Fibroblast of skin of left quadriceps (primary cell): ENCODE measurements around the gene ZDHHC8.

Experiments
- DNase-seq, 2 experiments: peaks; one replicate each; pipeline ENCODE4 v3.0.0-alpha.2; 2013; ENCODE audit warnings: low read depth in 2 of 2

The ZDHHC8 gene

DNA sequence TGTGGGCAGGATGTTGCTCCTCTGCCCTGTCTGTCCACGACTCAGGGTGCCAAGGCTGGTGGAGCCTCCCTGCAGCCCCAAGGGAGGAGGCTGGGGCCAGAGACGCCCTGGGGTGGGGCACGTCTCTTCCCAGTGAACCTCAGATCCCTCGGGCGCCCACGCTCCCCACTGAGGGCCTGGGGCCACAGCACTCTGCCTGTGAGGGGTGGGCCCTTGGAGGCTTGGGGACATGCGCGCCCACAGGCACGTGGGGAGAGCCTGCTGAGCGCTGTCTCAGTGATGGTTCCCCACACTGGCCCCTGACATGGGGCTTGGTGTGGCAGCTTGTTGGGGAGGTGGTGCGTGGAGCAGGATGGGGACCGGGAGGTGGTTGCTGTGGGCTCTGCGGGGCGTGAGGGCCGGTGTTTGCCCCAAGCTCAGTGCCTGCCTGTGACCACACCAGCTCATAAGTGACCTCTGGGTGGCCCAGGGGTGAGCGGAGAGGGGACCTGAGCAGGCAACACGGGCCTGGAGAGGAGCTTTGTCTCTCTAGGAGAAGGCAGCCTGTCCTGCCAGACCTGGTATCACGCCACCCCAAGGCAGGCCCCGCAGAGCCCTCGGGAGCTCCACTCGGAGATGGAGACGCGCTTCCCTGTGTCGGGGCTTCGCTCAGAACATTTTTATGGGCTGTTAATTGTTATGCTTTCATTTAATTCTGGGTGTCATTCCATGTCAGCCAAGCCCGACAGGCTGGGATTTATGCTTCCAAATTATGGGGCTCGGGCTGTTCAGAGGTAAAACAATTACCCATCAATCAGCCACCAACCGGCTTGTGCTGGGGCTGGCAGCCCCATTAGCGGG, 46.7 kb downstream of the ZDHHC8 start:
- no peak for DNase-seq

DNA sequence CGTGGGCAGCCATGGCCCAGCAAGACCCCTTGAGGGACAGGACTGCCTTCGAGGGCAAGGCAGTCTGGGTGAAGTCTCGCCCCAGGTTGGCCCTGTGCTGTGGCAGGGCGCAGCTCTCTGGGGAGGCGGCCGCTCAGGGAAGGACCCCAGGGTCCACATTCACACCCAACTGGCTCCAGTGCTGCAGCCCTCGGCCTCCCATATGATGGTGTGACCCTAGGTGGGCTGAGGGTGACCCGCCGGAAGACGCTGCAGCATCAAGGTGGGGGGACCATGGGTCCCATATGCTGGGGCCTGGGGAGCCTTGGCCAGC, 47.3 kb downstream of the ZDHHC8 start:
- DNase-seq: no peak

DNA sequence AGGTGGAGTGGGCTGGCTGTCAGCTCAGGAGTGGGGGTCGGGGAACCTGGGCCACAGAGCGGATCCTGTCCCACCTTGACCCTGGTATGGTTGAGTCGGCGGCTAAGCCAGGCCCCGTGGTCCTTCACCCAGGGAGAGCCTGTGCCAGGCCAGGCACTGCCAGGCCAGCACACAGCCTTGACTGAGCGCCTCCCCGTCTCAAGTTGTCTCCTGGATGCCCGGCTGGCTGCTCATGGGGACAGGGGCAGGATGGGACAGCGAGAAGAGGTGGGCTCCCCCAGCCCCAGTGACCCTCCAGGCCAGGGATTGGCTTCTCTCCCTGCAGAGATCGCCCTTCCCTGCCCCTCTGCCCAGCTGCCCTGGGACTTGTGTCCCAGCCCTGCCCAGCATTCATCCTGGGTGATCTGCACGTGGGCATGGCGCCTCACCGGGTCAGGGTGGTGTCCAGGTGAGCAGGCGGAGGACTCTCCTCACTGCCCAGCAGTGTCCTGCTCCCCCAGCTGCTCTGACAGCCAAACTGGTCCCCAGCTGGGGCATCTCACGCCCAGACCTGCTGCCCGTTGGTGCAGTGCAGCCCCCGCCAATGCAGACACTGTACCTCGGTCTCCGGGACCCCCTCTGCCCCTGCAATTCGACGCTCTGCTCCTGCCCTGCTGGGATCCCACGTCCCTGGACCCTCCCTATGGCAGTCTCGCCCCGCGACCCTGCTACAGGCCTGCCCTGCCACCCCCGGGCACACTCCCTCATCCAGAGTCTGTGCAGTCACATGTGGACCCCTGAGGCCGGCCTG, 48.0 kb downstream of the ZDHHC8 start:
- DNase-seq: no peak

DNA sequence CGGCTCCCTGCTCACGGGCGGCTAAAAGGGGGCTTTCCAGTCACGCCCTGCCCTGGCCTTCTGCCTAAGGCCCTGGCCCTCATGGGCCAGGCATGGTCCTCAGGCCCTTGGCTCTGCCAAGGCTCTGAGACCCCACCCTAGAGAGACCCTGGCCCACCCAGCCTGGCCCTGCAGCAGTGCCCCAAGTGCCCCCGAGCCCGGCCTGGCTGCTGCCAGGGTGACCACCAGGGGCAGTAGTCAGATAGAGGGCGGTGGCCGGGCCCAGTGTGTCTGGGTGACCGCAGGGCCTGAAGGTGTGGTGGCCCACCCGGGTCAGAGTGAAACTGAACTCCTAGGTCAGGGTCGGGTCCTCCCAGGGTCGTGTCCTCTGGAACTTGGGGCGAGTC, 48.6 kb downstream of the ZDHHC8 start:
- no peak for DNase-seq

DNA sequence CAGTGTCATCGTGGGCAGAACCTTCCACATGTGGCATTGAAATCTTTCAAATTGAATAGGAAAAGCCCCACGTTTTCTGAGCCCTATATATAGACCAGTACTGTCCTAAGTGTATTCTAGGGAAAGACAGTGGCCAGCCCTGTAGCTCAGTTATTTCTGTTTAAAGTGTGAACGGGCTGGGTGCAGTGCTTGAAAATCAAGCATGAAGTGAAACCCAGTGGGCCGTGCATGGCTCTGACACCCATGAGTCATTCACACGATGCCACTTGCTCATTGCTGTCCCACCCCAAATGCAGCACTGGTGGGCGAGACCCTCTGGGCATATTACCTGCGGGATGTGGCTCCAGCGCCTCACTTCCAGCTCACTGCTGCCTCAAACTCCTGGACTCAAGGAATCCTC, 49.0 kb downstream of the ZDHHC8 start:
- no peak for DNase-seq

DNA sequence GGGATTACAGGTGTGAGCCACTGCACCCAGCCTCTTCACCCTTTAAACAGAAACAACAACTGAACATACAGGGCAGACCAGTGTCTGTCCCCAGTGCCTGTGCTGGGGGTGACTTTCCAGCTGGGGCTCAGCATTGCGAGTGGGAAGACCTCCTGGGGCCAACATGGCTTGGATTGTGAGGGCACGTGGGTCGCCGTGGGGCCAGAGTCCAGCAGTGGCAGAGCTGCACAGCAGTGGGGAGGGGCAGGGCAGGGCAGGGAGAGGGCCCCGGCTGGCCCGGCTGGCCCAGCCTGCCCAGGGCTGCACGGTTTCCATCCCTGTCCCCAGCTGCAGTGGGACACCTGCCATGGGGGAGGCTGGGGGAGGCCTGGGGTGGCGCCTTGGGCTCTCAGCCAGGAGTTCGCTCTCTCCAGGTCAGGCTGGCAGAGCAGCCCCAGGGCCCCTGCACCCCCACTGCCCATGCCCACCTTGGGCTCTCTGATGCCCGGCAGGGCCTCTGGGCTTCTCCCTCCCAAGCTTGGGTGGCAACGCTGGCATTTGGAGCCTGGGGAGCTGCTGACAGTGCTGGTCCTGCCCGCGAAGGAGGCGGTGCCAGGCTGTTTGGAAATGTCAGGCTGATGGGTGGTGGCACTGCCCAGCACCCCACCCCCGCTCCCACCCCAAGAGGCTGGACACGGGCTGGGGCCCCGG, 49.7 kb downstream of the ZDHHC8 start:
- no peak for DNase-seq

DNA sequence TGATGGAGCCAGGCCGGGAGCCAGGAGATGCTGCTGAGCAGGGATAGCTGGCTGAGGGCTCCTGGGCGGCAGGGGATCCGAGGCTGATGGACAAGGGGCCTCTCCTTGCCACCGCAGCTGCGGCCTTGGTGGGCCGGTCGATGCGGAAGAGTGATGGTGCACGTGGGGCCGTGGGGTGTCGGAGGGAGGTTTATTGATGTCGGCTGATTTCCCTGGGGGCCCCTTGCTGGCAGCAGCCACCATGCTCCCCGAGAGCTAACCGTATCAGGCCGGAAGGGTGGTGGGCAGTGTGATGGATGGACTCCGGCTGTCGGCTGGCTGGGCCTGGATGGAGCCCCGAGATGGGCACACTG, 50.3 kb downstream of the ZDHHC8 start:
- DNase-seq: no peak

DNA sequence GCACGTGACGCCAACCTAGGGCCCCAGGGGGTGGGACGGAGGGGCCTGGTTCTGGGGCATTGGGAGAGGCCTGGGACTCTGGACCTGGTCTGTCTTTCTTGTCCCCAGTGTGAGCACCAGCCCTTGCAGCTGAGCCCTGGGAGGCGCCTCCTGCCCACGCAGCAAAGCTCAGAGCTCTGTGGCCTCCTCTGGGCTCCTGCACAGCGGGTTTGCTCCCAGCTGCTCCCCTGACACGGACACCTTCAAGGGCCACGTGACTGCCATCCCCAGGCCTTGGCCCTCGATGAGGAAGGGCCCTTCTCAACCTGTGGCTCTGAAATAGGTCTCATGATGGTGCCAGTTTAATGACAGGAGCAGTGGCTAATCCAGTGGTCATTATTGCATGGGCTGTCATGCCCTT, 50.8 kb downstream of the ZDHHC8 start:
- DNase-seq: no peak

DNA sequence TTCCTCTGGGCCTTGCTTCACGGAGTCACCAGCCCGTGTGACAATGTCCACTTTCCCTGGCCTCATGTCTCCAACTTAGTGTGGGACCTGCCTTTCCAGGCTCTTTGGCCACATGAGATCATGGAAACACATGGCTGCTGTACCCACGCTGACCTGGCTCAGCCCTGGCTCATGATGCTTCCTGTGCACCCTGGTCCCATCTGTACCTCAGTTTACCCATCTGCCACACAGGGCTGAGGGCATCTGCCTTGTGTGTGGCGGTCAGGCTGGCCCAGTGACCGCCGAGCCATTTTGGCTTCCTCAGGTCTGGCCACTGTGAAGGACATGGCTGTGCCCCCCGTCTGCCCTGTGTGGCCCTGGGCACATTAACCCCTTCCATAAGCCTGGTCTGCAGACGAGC, 51.5 kb downstream of the ZDHHC8 start:
- no peak for DNase-seq

DNA sequence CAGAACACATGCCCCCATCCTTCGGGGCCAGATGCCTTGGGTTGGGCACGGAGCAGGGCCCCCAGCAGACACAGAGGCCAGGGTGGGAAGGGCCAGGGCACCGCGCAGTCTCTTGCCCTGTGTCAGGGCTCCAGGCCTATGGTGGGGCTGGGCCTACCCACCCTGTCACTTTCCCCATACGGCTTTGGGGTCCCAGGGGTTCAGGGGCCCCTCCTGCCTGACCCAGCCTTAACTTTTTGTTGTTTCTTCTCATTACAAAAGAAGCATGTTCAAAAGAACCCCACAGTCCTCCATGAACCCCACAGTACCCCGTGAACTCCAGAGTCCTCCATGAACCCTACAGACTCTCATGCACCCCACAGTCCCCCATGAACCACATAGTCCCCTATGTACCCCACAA, 52.2 kb downstream of the ZDHHC8 start:
- no peak for DNase-seq

DNA sequence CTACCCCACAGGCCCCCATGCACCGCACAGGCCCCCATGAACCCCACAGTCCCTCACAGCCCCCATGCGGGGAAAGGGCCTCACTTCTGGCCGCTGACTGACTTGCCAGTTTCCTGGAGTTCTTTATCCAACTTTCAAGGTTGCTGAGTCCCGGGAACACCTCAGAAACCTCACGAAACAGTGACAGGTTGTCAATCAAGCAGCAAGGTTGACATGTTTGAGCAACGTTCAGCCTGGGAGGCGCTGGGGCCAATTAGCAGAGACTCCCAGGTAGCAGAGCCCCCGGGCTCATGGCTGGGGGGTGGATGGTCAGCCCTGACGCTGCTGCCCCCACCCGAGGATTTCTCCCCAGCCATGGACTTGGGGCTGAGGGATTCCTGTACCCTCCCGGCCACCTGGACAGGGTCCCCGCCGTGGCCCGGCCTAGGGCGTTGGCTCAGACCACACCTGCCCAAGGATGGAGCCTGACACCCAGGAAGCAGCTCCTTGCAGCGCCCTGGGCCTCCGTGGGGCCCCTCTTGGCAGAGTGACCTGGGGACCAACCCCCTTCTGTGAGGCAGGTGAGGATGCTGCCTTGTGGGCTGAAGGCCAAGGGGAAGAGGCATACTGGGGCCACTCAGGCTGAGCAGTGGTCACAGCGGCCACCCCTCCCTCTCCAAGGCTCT, 53.0 kb downstream of the ZDHHC8 start:
- DNase-seq: no peak

DNA sequence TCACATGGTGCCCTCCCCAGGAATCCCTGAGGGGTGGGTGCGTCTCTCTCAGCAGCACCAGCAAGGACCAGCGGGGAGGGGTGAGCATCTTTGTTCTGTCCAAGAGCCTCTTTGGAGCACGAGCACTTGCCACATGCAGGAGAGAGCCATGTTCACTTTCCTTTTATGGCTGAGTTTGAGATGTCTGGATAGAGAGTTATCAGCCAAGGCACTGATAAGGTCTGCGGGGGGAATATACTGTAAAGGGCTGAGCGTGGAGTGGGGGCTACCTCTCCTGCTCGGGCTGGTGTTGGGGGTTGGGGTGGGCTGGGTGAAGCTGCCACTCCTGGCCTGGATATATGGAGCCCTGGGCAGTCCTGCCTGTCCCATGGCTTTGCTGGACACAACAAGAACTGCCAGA, 54.1 kb downstream of the ZDHHC8 start:
- DNase-seq: no peak

DNA sequence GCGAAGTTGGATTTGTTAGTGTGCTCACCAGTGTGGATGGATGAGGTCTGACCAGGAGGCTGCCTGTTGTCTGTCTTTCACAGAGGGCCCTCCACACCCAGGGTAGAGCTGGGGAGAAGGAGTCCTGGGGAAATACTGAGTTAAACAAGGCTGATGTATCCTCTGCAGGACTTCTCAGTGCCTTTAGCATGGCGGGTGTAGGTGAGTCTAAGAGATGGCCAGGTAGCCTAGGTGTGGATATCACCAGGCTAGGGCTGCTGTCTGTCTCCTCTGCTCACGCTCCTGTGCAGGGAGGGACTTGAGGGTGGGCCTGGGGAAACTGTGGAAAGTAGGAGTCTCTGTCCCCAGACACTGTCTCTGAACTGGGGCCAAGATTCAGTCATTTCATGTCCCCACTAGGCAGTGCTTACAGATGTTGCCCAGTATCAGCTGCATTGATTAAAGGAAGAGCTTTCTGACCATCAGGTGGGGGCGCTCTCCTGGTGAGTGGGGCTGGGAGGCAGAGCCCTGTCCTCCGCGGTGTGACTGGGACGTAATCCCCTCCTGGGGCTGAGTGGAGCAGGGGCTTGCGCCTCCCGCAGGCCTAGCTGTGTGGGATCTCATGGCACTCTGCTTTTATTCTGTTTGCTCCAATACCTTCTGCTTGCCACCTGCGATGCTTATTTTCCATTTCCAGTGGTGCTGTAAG, 54.7 kb downstream of the ZDHHC8 start:
- DNase-seq: no peak

DNA sequence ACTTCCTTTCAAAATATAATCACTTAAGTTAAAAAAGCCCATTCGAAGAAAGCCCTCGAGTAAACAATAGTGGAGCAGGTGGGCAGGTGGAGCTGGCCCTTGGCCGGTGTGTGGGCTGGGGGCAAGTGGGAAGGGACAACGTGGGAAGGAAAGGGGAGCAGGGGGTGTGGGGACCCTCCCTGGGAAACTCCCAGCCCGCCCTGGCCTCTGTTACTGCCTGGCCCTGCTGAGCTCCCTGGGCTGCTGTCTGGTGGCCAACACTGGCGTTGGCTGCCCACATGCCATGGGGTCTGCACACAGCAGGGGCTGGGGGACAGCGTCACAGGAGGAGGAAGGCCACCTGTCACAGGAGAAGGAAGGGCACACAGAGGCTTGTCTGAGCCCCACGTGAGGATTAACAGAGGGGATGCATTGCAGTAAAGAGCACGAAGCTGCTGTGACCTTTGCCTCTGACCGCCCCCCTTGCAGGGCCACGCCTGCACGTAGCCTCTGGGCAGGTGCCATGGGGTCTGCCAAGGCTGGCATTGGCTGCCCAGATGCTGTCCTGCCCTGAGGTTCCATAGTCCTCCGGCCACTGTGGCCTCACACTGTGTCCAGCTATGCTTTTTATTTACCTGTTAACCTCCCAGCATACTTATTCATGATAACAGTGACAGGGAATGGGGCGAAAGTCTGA, 55.4 kb downstream of the ZDHHC8 start:
- no peak for DNase-seq

DNA sequence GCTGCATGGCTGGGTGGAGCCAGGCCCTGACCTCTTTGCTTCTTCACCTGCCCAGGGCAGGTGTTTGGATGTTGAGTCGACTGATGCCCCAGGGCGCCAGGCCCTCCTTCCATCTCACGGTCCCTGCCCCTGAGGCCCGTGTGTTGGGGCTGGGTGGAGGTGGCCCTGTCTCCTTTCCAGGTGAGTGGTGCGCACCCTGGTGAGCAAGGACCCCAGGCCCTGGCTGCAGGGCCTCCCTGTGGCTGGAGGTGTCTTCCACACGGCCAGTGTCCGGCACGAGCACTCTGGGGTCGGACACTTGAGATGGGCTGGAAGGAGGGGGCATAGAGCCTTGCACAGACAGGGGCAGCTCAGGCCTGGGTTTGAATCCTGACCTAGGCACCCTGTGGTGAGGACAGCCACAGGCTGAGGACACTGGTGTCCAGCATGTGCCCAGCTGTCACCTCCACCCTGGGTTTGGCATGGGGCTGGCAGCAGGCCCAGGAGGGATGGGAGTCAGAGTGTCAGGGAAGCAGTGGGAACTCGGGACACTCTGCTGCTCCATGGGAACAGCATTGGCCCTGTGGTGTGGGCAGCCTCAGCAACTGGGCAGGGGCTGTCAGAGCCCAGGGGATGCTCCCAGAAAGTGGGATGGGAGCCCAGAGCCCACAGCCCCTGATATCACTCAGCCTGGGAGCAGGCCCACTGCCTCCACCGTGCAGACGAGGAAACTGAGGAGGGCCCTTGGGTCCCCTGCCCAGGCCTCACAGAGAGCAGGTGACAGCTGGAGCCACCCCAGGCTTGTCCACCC, 56.4 kb downstream of the ZDHHC8 start:
- no peak for DNase-seq

DNA sequence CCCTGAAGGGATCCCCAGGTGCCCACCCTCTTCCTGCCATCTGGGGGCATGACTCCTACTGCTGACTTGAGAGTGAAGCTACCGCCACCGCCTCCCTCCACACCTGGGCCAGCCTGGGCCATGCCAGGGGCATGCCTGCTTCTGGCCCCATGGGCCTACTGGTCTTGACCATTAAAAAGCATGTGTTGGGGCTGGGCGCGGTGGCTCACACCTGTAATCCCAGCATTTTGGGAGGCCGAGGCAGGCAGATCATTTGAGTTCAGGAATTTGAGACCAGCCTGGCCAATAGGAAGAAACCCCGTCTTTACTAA, 56.9 kb downstream of the ZDHHC8 start:
- no peak for DNase-seq

DNA sequence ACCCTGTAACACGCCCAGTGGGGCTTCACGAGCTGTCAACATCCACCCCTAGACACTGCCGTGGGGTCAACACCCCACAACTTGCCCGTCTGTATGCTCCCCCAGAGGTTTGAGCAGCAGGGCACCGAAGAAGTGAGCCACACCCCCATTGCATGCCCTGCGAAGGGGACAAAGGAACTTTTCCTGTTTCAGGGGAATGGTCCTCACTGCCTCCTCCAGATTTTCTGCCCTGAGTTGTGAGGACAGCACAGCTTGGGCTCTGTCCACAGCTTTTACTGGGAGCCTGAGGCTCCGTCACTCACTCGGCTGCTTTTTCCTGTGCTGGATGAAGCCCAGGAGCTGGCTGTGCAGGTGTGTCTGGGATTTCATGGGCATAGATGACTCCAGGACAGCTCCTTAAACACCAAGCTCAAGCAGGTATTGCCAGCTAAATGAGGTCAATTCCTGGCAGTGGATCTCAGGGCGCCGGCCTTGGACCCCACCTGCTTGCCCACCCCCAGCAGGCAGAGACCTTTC, 59.5 kb downstream of the ZDHHC8 start:
- no peak for DNase-seq

DNA sequence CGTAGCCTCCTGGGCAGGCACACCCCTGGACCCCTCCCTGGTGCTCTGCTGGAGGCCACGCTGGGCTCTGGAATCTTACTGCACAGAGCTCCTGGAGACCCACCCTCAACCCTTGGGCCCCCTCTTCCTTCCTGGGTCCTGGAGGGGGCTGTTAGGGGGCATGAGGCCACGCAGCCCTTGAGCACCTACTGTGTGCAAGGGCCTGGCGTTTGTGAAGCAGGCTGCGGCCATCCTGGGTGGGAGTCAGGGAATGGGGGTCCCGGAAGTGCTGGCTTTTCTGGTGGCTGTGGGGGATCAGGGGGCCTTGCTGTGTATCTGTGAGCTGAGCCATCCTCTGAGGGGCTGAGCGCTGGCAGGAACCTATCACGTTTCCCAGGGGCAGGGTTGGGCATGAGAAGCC, 60.2 kb downstream of the ZDHHC8 start:
- no peak for DNase-seq

DNA sequence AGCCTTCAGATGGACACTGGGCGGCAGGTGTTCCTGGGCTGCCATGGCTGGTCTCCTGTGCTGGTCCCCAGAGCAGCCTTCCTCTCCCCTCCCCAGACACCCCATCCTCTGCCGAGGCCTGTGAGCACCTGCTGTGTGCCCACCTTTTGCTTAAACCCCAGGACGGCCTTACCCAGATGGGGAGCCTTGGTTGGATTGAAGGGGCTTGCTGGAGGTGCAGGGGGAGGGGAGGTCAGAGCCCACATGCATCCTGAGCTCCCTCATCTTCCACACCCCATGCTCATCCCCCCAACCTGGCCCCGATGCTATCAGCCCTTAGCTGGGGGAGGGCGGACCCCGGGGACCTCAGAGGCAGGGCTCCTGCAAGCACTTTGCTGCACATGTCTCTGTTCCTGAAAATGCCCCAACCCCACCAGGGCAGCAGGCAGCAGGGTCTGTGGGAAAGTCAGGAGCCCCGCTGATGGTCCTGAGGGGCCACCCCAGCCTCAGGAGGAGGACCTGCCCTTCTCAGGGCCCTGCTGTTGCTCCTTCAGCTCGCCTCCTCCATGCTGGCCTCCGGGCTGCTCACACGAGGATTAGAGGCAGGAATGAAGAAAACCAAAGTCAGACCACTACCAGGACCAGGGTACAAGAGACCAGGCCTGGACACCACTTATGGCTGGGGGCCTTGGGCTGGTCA, 60.8 kb downstream of the ZDHHC8 start:
- no peak for DNase-seq
